RPMI7951 (cell line): ENCODE results near the gene GAGE10. TPM values are rescaled to one million over a fixed set of nuclear protein-coding genes. Genes with fewer than 3 reads are reported as not detected.
A peak's percentile ranks its signal among the peaks of the same experiment; 100 is the strongest.
"Not testable (repeated sequence)": the region's sequence is repeated elsewhere in the genome, so short reads cannot be mapped to it uniquely, and the experiment has no call there.

Experiments used
- DNase-seq: peaks from one replicate; pipeline ENCODE4 v3.0.0-alpha.2; 2012; ENCODE audit warnings: low read depth
- total RNA-seq: library from RNA; depleted of rRNA; stranded (reverse); fragments of >200 nt; shearing (Covaris generic); gene quantifications from 2 replicates; pipeline ENCODE4 v1.2.3, GENCODE V29; 2014

The GAGE10 gene
- total RNA-seq, 1 experiment from 2014 or later = not detected

- no peak for DNase-seq
Measured at GRCh38 chrX:49276671-49277534, 26.5 kb upstream of the GAGE10 start.

- DNase-seq = no peak
Measured at GRCh38 chrX:49277535-49277830, 26.0 kb upstream of the GAGE10 start.

- DNase-seq = no peak
Measured at GRCh38 chrX:49278081-49278480, 25.4 kb upstream of the GAGE10 start.

GRCh38 chrX:49282647-49283011 is 20.8 kb upstream of the GAGE10 start:
- peak; percentile 15 for DNase-seq

GRCh38 chrX:49284212-49284611 is 19.2 kb upstream of the GAGE10 start:
- no peak for DNase-seq

GRCh38 chrX:49286136-49286535 is 17.3 kb upstream of the GAGE10 start:
- DNase-seq = no peak

- DNase-seq = no peak
Measured at GRCh38 chrX:49286581-49286980, 16.9 kb upstream of the GAGE10 start.

GRCh38 chrX:49287665-49288064 is 15.8 kb upstream of the GAGE10 start:
- no peak for DNase-seq

GRCh38 chrX:49290215-49290614 is 13.2 kb upstream of the GAGE10 start:
- DNase-seq = no peak

GRCh38 chrX:49291615-49292337 is 11.7 kb upstream of the GAGE10 start:
- peak; percentile 57 for DNase-seq

GRCh38 chrX:49292400-49293362 is 10.8 kb upstream of the GAGE10 start:
- DNase-seq = no peak

- DNase-seq = not testable (repeated sequence)
Measured at GRCh38 chrX:49299293-49299692, 4.2 kb upstream of the GAGE10 start.

GRCh38 chrX:49300703-49301102 is 2.7 kb upstream of the GAGE10 start:
- DNase-seq = no peak

GRCh38 chrX:49307775-49308174 is 4.3 kb downstream of the GAGE10 start:
- not testable (repeated sequence) for DNase-seq

GRCh38 chrX:49308604-49309269 is 5.3 kb downstream of the GAGE10 start:
- DNase-seq = peak; percentile 36

GRCh38 chrX:49309401-49309981 is 6.0 kb downstream of the GAGE10 start:
- DNase-seq = peak; percentile 43

- DNase-seq = no peak
Measured at GRCh38 chrX:49310371-49310770, 6.9 kb downstream of the GAGE10 start.

- no peak for DNase-seq
Measured at GRCh38 chrX:49312176-49312575, 8.7 kb downstream of the GAGE10 start.

GRCh38 chrX:49316085-49316484 is 12.6 kb downstream of the GAGE10 start:
- no peak for DNase-seq

- DNase-seq = not testable (repeated sequence)
Measured at GRCh38 chrX:49321737-49322136, 18.3 kb downstream of the GAGE10 start, which contains the start of gene GAGE12J. Gene GAGE12J (plus strand): TSS chrX:49322037. CDS start chrX:49323194, 1,157 bp downstream.

GRCh38 chrX:49322266-49322665 is 18.8 kb downstream of the GAGE10 start:
- not testable (repeated sequence) for DNase-seq
